Lung (tissue), 12 donors: ENCODE results near the gene MSTN. TPM values are rescaled to one million over a fixed set of nuclear protein-coding genes. Genes with fewer than 3 reads are reported as not detected.

Experiments used
- ATAC-seq: fragments of 200-7000 bp; cut with Tn5 transposase; one replicate; pipeline ENCODE4 v1.9.1; 2020; ENCODE audit warnings: moderate number of reproducible peaks; ENCODE audit not compliant: insufficient read depth, low FRiP score
- DNase-seq, 3 donors: peaks; one replicate each; pipeline ENCODE4 v3.0.0-alpha.2; 2013 to 2017
- H3K27ac ChIP-seq, 2 donors: one replicate each; pipeline ENCODE4 v1.5.1; 2013; ENCODE audit warnings: mild to moderate bottlenecking in 2 of 2, moderate library complexity in 2 of 2, control low read depth in 1 of 2, inconsistent platforms in 1 of 2, low read depth in 1 of 2, low read length in 1 of 2
- H3K27me3 ChIP-seq, 3 donors: one replicate each; pipeline ENCODE4 v1.5.1; 2013; ENCODE audit warnings: low read length in 2 of 3; ENCODE audit not compliant: control insufficient read depth in 3 of 3, insufficient read depth in 3 of 3
- H3K36me3 ChIP-seq, 4 donors: one replicate each; pipeline ENCODE4 v1.5.1; 2013; ENCODE audit warnings: low read length in 4 of 4, mild to moderate bottlenecking in 1 of 4, moderate library complexity in 1 of 4; ENCODE audit not compliant: control insufficient read depth in 4 of 4, insufficient read depth in 4 of 4
- H3K4me1 ChIP-seq, 5 donors: one replicate each; pipeline ENCODE4 v1.5.1; 2013; ENCODE audit warnings: low read length in 5 of 5, mild to moderate bottlenecking in 2 of 5, moderate library complexity in 1 of 5; ENCODE audit not compliant: control insufficient read depth in 5 of 5, insufficient read depth in 5 of 5
- H3K4me3 ChIP-seq: one replicate; pipeline ENCODE4 v1.5.1; 2013; ENCODE audit warnings: mild to moderate bottlenecking, control low read depth, moderate library complexity
- H3K9ac ChIP-seq, 2 donors: one replicate each; pipeline ENCODE4 v1.5.1; 2013; ENCODE audit warnings: low read length in 2 of 2, control low read depth in 1 of 2; ENCODE audit not compliant: insufficient read depth in 1 of 2
- H3K9me3 ChIP-seq, 4 donors: one replicate each; pipeline ENCODE4 v1.5.1; 2013; ENCODE audit warnings: low read length in 3 of 4, mild to moderate bottlenecking in 1 of 4, moderate library complexity in 1 of 4; ENCODE audit not compliant: control insufficient read depth in 4 of 4, insufficient read depth in 3 of 4
- WGBS, 2 donors: extraction: QIAGEN DNeasy Blood & Tissue Kit; methylation state at CpG; one replicate each; pipeline ENCODE4 v1.1.7; 2013; 5-methylcytosine and 5-hydroxymethylcytosine counted together
- polyA plus RNA-seq, 2 donors: library from polyadenylated mRNA; stranded (reverse); fragments of 200-250 nt; gene quantifications; one replicate each; pipeline ENCODE4 v1.2.1, GENCODE V29; 2013
- total RNA-seq, 2 donors: library from RNA; depleted of rRNA in 1 of 2; stranded (reverse); fragments of >200 nt in 1 of 2; gene quantifications; one replicate each; pipeline ENCODE4 v1.2.1, GENCODE V29; 2014 to 2021
- TF ChIP-seq, protein P1 (sequence below): IDR thresholded peaks from 2 replicates; pipeline ENCODE4 v1.5.1; 2012; ENCODE audit warnings: mild to moderate bottlenecking; ENCODE audit errors: control extremely low read depth, extremely low read depth
- donor health status: control.
- donor health status: control.
- donor health status: Bipolar disorder and iron deficiency.
- donor health status: healthy.
- donor health status: DM: yes; HTN: yes; CAD: no.

The MSTN gene
- total and polyA plus RNA-seq, 4 donors = 0.05 to 0.46 (median 0.25) TPM

- H3K36me3 ChIP-seq = no peaks in the 10 kb centered on the region
- TF ChIP-seq, protein P1, sequence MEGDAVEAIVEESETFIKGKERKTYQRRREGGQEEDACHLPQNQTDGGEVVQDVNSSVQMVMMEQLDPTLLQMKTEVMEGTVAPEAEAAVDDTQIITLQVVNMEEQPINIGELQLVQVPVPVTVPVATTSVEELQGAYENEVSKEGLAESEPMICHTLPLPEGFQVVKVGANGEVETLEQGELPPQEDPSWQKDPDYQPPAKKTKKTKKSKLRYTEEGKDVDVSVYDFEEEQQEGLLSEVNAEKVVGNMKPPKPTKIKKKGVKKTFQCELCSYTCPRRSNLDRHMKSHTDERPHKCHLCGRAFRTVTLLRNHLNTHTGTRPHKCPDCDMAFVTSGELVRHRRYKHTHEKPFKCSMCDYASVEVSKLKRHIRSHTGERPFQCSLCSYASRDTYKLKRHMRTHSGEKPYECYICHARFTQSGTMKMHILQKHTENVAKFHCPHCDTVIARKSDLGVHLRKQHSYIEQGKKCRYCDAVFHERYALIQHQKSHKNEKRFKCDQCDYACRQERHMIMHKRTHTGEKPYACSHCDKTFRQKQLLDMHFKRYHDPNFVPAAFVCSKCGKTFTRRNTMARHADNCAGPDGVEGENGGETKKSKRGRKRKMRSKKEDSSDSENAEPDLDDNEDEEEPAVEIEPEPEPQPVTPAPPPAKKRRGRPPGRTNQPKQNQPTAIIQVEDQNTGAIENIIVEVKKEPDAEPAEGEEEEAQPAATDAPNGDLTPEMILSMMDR = no peak
- H3K9ac ChIP-seq = no peak overlapping the region
- H3K4me3 ChIP-seq = no peak overlapping the region
- H3K9me3 ChIP-seq = peaks cover 0 to 3% (median 0%) of the 10 kb centered on the region in 4 donors
- no peaks in the 10 kb centered on the region for H3K4me1 ChIP-seq
- no peak overlapping the region for H3K27ac ChIP-seq
- DNase-seq (no peak), ATAC-seq (no peak)
- no peaks in the 10 kb centered on the region for H3K27me3 ChIP-seq
These were observed 13.1 kb upstream of the MSTN start for GRCh38 chr2:190075623-190076022.

- no peaks in the 10 kb centered on the region for H3K27me3 ChIP-seq
- H3K9me3 ChIP-seq = no peaks in the 10 kb centered on the region
- peak; percentile 41 for ATAC-seq
- WGBS, 2 donors = 61 to 65% methylated on average over 3 of the region's 3 CpGs
- H3K4me3 ChIP-seq = no peak overlapping the region
- no peak overlapping the region for H3K9ac ChIP-seq
- no peak overlapping the region for H3K27ac ChIP-seq
- no peaks in the 10 kb centered on the region for H3K36me3 ChIP-seq
- TF ChIP-seq, protein P1 = peak; percentile 10
- H3K4me1 ChIP-seq = peaks cover 0 to 2% (median 0%) of the 10 kb centered on the region in 5 donors
- peak in 2 of 3 donors; percentile 79 for DNase-seq
These were observed 7.6 kb upstream of the MSTN start for GRCh38 chr2:190069936-190070696.

DNA sequence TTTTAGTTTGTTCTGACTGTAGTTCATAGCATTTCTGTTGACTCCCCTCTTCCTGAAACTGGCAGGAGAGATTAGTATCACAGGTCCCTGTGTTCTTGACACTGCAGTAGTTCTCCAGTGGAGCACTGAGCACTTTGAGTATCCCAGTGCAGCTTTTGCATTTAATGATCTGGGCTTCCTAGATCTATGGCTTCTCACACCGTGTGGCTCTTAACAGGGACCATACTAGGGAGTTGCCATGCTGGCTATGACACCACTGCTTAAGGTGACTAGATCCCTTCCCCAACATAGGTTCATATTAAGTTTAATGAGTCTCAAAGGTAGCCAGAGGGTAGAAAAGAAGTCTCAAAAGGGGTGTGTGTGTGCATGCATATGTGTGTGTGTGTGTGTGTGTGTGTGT lies 6.2 kb upstream of the MSTN start:
- 49 to 78% methylated on average over 1 of the region's 1 CpG for WGBS, 2 donors

More for the DNA sequence above, 6.2 kb upstream of the MSTN start:
- TF ChIP-seq, protein P1 = no peak
- no peak overlapping the region for H3K4me3 ChIP-seq
- H3K9me3 ChIP-seq = no peaks in the 10 kb centered on the region
- no peak overlapping the region for H3K27ac ChIP-seq
- H3K4me1 ChIP-seq = peaks cover 0 to 2% (median 0%) of the 10 kb centered on the region in 5 donors
- DNase-seq (no peak), ATAC-seq (no peak)
- no peaks in the 10 kb centered on the region for H3K27me3 ChIP-seq
- no peaks in the 10 kb centered on the region for H3K36me3 ChIP-seq
- no peak overlapping the region for H3K9ac ChIP-seq
